HG03196 (cell line): Measurements from ENCODE around the gene SEC31A.
"Not testable (repeated sequence)": the region's sequence is repeated elsewhere in the genome, so short reads cannot be mapped to it uniquely, and the experiment has no call there.

Source experiments
- ATAC-seq: cut with Tn5 transposase; IDR thresholded peaks from one replicate; pipeline ENCODE4 v1.9.1; 2021; ENCODE audit not compliant: unreplicated experiment

The SEC31A gene

GRCh38 chr4:82893942-82894341 lies 3.0 kb upstream of the SEC31A start:
- no peak for ATAC-seq

GRCh38 chr4:82892467-82892802 lies 1.5 kb upstream of the SEC31A start:
- ATAC-seq: no peak

DNA sequence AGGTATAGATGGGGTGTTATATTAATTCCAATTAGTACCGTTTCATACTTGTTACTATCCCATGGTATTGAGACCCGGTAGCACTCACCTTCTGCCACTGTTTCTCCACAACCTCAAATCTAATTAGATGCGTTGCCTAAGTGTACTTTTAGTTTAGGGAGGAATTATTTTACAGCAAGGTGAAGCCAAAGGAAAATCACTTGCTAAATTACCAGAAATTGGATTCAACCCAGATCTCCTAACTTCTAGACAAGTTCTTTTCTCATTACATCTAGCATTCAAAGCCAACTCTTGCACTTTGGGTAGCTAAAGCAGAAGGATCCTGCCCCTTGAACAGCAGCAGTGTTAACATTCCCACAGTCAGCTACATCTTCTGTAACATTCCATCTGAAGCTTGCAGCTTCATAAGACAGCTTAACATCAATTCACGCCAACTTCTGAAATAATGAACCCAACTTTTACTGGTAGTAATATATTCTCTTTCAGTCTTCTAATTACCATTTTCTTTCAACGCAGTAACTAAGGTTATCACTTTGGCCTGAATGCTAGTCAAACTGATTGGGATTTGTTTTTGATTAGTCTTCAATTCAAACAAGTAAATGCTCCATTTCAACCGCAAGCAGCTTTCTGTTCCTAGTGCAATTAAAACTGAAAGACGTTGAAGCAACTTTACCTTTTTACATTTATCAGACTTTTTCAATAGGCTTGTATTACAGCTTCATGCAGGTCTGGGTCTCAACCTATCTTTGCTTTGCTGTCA lies 934 bp upstream of the SEC31A start:
- no peak for ATAC-seq

GRCh38 chr4:82890528-82890900 lies 439 bp downstream of the SEC31A start:
- no peak for ATAC-seq

- ATAC-seq: no peak
Observed at GRCh38 chr4:82889287-82889686, 1.7 kb downstream of the SEC31A start.

DNA sequence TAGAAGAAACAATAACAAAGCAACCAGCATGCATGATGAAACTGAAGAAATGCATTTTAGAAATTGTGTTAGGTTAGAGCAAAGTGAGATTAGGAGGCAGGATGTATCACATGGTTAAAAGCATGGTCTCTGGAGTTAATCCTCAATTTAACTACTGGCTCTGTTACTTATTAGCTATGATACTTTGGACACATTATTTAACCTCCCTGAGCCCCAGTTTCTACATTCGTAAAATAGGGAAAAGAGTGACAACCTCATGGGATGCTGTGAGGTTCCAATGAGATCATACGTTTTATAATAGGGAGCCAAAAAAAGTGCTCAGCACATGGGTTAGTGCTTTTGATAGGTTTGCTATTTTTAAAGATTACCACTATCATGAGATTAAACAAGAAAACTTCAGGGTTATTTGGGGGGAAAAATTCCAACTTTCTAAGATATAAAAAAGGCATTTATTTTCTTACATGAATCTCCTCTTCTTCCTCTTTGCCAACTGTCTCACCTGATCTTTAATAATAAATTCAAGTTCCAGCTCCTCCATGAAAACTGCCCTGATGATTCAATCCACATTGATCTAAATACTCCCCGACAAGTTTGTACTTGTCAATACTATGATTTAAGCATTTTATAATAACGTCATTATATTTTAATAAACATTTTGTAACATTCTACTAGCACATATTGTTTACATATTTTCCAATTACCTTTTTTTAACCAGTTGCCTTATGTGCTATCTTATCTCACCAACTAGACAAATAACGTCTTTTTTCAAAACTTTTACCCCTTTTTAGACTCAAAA lies 4.6 kb downstream of the SEC31A start:
- no peak for ATAC-seq

DNA sequence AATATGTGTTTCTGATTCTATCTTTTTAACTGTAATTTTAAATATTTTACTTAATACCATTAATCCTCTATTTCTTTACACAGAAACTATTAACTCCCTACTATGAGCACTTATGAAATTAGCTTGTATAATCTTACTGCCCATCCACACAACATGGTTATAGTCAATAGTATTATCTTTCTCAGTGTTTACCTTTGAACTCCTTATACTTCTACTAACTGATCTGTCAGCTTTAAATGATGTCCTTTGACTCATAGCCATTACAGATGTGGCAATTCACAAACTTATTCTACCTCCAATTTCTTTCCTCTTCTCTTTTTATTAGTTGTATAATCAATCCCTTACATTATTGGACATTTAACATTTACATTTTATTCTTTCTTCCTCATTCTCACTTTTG lies 5.5 kb downstream of the SEC31A start:
- no peak for ATAC-seq

DNA sequence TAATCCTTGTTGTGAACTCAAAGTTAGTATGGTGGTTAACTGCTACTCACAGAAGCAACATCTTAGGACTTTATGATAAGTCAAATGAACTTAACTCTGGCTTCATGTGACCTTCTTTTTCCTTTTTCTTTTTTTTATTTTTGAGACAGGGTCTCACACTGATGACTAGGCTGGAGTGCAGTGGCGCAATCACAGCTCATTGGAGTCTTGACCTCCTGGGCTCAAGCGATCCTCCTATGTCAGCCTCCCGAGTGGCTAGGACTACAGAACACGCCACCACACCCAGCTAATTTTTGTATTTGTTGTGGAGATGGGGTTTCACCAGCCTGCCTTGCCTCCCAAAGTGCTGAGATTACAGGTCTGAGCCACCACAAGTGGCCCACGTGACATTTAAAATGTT lies 22.4 kb downstream of the SEC31A start:
- no peak for ATAC-seq

DNA sequence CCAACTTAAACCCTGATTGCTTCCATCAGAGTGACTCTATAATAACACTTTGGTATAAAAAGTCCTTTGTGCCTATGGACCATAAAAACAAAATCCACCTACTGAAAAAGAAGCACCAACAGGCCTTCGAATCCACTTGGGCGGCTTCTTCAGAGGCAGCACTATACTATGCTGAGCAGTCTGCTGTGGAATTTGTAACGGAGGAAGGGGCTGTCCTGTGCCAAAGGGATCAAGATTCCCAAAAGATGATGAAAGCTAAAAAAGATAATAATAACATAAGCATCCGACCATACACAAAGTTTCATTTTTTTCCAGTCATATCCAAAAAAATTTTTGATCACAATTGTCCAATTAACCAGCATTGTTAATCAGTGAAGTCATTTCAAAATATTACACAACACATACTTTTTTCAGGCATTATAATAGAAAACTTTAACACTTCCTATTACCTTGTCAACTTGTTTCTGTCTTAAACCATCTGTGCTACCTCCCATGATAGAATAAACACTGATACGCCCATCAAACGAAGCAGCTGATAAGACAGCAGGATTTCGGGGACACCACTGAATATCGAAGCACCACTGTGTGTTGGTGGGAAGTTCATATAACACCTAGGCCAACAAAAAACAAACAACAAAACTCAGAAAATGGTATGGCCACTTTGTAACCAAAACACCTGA lies 24.1 kb downstream of the SEC31A start:
- no peak for ATAC-seq

DNA sequence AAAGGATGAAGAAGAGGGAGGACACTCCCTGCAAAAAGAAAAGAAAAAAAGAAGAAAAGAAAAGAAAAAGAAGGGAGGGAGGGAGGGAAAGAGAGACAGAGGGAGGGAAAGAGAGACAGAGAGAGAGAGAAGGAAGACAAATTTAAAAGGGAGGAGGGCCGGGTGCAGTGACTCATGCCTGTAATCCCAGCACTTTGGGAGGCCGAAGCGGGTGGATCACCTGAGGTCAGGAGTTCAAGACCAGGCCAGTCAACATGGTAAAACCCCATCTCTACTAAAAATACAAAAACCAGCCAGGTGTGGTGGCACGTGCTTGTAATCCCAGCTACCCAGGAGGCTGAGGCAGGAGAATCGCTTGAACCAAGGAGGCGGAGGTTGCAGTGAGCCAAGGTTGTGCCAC lies 24.9 kb downstream of the SEC31A start:
- ATAC-seq: not testable (repeated sequence)

GRCh38 chr4:82865592-82865991 lies 25.4 kb downstream of the SEC31A start:
- no peak for ATAC-seq

- ATAC-seq: no peak
Observed at GRCh38 chr4:82864336-82864979, 26.5 kb downstream of the SEC31A start.

DNA sequence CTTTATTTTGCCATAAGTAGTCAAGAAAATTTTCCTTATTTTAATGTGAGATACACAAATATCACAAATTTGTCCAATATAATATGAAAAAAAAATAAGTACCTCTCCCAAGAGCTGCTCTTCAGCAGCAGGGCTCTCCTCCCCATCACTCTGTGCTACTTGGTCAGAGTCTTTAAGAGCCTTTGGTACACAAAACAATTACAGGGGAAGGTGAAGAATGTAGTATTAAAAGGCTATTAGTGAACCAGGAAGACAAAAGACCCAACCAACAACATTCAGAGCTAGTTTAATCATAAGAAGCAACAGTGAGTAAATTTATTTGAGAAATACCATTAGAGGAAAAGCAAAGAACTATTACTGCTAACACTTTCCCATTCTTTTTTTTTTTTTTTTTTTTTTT lies 29.4 kb downstream of the SEC31A start:
- no peak for ATAC-seq

GRCh38 chr4:82860487-82860886 lies 30.5 kb downstream of the SEC31A start:
- not testable (repeated sequence) for ATAC-seq

- ATAC-seq: no peak
Observed at GRCh38 chr4:82852751-82853285, 38.1 kb downstream of the SEC31A start.

DNA sequence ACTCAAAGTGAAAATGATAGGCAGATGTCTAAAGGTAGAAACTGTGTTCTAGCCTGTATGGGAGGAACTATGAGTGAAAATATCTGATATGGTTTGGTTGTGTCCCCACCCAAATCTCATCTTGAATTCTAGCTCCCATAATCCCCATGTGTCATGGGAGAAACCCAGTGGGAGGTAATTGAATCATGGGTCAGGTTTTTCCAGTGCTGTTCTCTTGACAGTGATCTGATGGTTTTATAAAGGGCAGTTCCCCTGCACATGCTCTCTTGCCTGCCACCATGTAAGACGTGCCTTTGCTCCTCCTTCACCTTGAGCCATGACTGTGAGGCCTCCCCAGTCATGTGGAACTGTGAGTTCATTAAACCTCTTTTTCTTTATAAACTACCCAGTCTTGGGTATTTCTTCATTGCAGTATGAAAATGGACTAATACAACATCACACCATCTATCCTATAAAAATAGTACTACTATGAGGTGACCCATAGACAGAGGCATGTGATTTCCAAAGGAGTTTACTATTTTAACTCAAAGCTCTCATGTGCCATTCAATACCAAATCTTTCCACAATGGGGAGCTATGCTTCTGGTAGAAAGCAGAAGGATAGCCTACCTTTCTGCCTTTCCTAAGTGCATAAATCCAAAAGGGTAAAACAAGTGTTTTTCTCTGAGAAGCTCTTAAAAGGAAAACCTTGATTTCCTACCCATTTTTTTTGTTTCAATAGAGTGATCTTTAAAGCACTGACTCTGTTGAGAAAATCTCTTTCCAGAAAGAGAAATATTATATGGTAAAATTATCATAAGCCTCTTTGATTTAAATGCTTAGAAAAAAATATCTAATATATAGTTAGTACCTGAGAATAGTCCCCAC lies 38.8 kb downstream of the SEC31A start:
- no peak for ATAC-seq

GRCh38 chr4:82851318-82851717 lies 39.6 kb downstream of the SEC31A start:
- ATAC-seq: no peak

- ATAC-seq: no peak
Observed at GRCh38 chr4:82850684-82851083, 40.3 kb downstream of the SEC31A start.

GRCh38 chr4:82848706-82849105 lies 42.2 kb downstream of the SEC31A start:
- ATAC-seq: no peak

DNA sequence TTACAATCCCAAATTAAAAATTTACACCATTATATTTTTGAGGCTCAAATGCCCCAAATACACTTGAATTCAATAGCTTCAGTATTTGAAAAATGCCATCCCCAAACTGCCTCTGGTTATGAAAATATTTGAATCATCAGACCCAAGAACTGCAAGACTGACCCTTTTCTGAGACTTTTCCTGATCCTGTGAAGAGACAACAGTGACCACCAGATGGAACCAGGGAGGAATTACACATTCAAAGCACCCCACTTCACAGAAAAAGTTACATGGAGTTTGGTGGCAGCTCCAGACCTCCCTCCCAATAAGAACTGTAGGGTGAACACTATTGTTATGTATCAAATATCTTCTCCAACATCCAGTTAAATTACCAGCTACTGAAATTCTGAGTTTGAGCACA lies 48.4 kb downstream of the SEC31A start:
- ATAC-seq: no peak
